DMS53 treated with DMSO at 0.1 percent for 48 hours (cell line): Measurements from ENCODE around the gene ZXDC.
A peak's percentile ranks its signal among the peaks of the same experiment; 100 is the strongest.

Experiments used
- DNase-seq: peaks from one replicate; lab custom pipeline; 2025; ENCODE audit not compliant: unreplicated experiment; lab: John Stamatoyannopoulos, UW

The ZXDC gene

GRCh38 chr3:126399756-126400155 is 75.9 kb downstream of the ZXDC start:
- DNase-seq, result no peak

- no peak for DNase-seq
Observed at GRCh38 chr3:126399351-126399735, 76.3 kb downstream of the ZXDC start.

GRCh38 chr3:126398423-126399350 is 77.0 kb downstream of the ZXDC start:
- no peak for DNase-seq

DNA sequence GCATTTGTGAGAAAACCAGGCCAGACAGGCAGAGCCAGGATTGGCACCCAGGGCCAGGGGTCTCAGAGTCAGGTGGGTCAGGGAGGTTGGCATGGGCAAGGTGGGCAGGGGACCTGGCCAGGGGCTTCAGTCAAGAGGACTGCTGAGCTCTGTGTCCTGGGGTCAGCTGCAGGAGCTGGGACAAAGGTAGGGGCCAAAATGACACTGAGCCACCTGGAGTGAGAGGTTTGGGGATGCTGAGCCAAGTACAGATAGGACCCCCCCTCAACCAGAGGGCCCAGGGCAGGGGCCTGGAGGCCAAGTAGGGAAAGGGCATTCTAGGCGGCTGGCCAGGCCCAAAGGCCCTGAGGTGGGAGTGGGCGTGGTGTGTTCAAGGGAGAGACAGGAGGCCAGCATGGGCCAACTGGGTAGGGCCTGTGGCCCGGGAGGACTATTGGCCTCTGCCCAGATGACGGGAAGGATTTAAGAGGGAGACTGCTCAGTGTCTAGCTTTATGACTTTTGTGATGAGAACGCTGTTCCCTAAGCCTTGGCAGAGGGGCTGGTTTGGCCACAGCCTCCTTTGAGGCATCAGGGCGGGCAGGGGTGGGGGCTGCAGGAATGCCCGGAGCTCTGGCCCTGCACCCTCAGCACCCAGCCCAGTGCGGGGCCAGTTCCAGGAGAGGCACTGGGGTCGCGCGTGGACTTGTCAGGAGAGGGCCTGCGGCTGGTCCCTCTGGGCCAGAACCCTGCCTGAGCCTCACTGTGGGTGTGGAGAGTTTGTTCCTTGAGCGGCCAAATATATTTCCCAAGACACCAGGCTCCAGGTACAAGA is 77.9 kb downstream of the ZXDC start:
- DNase-seq, result no peak

GRCh38 chr3:126396536-126396935 is 79.2 kb downstream of the ZXDC start:
- no peak for DNase-seq

DNA sequence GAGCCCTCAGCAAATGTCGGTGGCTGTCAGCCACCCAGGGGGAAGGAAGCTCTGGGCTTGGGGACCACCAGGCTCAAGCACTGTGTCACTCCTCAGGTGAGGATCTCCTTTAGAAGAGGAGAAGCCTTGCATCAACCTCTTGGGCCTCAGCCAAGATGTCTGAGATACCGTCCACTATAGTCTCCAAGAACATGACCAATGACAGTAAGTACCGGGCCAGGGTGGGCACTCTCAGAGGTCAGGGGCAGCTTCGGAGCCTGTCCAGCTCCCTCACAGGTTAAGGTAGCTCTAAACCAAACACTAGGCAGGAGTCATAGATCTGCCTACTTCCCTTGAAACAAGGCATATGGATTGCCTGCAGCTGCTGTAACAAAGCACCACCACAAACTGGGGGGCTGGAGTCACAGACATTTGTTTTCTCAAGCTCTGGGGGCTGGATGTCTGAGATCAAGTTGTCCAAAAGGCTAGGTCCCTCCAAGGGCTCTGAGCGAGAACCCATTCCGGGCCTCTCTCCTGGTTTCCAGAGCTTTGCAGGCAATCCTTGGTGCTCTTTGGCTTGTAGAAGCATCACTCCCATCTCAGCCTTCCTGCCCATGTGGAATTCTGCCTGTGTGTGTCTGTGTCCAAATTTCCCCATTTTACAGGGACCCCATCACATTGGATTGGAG is 79.7 kb downstream of the ZXDC start:
- no peak for DNase-seq

DNA sequence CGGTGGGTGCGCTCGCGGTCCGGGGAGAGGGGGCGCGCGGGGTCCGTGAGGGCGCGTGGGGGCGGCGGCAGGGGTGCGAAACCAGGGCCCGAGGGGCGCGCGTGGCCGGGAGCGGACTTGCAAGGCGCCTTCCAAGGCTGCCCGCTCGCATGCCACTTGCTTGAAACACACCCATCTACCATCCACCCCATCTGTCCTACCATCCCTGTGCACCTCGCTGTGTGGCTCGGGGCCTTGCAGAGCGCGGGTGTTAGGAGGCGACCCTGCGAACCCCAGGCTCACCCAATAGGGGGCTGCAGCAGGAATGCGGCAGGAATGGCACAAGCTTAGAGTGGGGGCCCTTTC is 80.7 kb downstream of the ZXDC start:
- no peak for DNase-seq

DNA sequence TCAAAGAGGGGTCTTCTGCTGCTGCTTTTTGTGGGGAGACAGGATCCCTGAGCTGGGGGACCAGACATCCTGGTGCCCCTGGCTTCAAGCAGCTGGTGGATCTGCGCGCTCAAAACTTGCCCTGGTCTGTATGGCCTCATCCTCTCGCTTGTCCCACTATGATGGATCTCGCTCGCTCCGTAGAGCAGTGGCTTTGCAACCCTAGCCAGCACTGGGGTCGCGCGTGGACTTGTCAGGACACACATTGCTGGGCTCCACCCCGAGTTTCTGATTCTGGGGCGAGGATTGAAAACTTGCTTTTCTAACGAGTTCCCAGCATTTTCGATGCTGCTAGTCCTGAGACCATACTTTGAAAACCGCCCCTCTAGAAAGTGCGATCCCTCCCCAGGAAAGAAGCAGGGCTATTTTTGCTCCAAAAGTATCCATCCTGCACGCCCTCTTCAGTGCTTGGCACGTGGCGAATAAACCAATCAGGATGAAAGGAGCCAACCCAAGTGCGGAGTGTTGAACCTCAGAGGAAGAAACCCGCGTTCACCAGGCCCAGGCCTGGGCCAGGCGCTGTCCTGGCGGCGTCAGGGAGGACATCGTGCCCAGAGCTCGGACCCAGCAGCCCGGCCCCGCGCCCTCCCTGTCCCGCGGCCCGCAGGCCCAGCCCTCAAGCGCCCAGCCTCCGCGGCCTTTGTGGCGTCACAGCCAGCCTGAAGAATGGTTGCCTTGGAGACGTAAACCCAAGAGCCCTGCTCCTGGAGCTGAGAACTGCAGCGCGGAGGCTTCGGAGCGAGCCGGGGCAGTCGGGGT is 81.3 kb downstream of the ZXDC start, which contains the start of gene CFAP100:
Gene CFAP100 (plus strand): TSS at position 731 of the 798 bp plus-strand sequence. CDS start 1,092 bp downstream, outside the sequence.
- peak; percentile 12 for DNase-seq

DNA sequence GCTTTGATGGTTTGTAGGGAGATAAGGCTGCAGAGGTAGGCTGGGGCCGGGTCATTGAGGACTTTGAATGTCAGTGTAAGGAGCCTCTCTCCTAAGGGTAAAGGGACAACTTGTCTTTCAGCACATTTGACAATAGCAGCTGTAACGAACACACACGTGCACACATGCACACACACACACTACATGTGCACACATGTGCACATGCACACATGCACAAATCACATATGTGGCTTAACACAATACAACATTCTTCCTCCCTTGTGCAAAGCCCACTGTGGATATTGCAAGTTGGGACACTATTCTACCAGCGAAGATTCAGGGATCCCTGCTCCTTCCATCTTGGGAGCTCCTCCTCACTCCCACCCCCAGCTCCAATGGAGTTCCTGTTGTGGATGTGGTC is 82.1 kb downstream of the ZXDC start:
- DNase-seq, result no peak

DNA sequence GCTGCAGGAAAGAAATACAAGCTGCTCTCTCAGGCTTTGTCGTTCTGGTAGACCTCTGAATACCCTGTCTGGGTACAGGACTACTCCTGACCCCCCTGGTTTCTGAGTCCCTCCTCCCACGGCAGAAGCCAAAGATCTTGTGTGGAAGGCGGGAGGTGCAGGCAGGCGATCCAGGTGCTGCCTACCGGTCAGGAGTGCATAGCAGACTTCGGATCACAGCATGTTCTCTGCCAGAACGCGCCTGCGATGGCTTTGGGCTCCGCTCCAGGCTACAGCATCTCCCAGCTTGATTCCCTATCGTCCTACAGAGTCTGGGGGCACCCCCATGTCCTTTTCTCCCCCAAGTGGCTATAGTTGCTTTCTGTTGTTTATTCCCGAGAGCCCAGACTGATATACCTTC is 83.4 kb downstream of the ZXDC start:
- DNase-seq, result no peak

- DNase-seq, result no peak
Observed at GRCh38 chr3:126391631-126392030, 84.1 kb downstream of the ZXDC start.

DNA sequence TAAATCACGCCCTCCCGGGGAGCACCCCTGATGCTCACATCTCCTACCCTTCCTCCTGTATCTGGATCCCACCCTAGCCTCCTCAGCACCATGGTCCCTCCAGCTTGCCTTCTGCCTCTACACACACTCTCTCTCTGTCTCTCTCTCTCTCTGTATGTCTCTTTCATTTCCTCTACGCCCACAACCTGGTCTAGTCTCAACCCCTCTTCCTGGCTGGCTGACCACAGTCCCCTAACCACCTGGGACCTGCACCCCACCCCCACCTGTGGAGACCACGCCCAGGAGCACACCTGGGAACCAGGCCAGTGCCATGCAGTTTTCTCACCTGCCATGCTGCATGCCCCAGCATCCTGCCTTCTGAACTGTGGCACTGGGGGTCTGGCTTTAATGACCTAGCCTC is 84.9 kb downstream of the ZXDC start:
- DNase-seq, result no peak

GRCh38 chr3:126390201-126390600 is 85.5 kb downstream of the ZXDC start:
- no peak for DNase-seq

GRCh38 chr3:126389794-126390146 is 85.9 kb downstream of the ZXDC start:
- DNase-seq, result no peak

DNA sequence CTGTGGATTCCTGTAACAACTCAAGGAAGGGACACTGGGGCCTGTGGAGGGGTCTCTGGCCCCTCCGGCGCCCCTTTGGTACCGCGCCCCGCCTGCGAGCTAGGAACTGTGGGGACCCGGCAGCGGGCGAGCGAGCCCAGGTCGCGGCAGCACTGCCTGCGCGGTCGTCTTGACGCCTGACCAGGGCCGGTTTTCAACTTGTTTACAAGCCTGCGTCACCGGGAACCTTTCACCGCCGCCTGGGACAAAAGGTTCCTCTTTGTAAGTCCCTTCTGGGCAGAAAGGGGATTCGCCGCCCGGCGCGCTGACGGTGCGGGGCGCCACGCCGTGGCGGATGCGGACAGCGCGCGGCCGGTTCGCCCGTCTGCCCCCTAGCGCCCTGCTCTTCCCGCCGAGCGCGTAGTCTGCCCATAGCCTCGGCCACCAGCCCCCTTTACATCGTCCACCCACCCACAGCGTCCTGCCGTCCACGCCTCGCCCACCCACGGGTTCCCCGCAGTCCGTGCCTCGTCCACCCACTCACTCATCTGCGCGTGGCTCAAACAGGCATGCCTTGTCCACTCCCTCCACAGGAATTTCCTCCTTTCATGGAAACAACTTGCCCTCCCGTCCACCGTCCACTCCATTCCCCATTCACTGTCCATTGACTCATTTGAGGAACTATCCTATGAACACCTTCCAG is 86.4 kb downstream of the ZXDC start:
- peak; percentile 76 for DNase-seq
